Osteocyte (in vitro differentiated cells): ENCODE results near the gene D2HGDH. TPM values are rescaled to one million over a fixed set of nuclear protein-coding genes. Genes with fewer than 3 reads are reported as not detected.

ENCODE experiments used
- DNase-seq: peaks from one replicate; pipeline ENCODE4 v3.0.0; 2021; ENCODE audit warnings: mixed read lengths; ENCODE audit not compliant: unreplicated experiment; ENCODE audit errors: extremely low spot score
- H3K27ac Mint-ChIP-seq: one replicate; pipeline ENCODE4 v1.8.0; 2021; ENCODE audit warnings: mild to moderate bottlenecking, mixed read lengths; ENCODE audit not compliant: unreplicated experiment
- H3K27me3 Mint-ChIP-seq: one replicate; pipeline ENCODE4 v1.8.0; 2021; ENCODE audit warnings: mixed read lengths; ENCODE audit not compliant: unreplicated experiment
- H3K36me3 Mint-ChIP-seq: one replicate; pipeline ENCODE4 v1.8.0; 2021; ENCODE audit warnings: mixed read lengths; ENCODE audit not compliant: unreplicated experiment
- H3K4me1 Mint-ChIP-seq: one replicate; pipeline ENCODE4 v1.8.0; 2021; ENCODE audit warnings: mixed read lengths; ENCODE audit not compliant: unreplicated experiment
- H3K4me3 Mint-ChIP-seq: one replicate; pipeline ENCODE4 v1.8.0; 2021; ENCODE audit warnings: mild to moderate bottlenecking, moderate library complexity, mixed read lengths; ENCODE audit not compliant: unreplicated experiment
- H3K9me3 Mint-ChIP-seq: one replicate; pipeline ENCODE4 v1.8.0; 2021; ENCODE audit warnings: mixed read lengths; ENCODE audit not compliant: unreplicated experiment
- total RNA-seq: library from RNA; stranded (reverse); gene quantifications from 2 replicates; pipeline ENCODE4 v1.2.1, GENCODE V29; 2021
- TF ChIP-seq, protein P1 (sequence below): fragments of 200-600 bp; sonication (generic); IDR thresholded peaks from 2 replicates; pipeline ENCODE4 v1.5.0; 2021; ENCODE audit warnings: antibody characterized with exemption, mild to moderate bottlenecking, moderate library complexity

D2HGDH gene
- total RNA-seq, 1 donor from 2014 or later: 32.5 TPM

DNA sequence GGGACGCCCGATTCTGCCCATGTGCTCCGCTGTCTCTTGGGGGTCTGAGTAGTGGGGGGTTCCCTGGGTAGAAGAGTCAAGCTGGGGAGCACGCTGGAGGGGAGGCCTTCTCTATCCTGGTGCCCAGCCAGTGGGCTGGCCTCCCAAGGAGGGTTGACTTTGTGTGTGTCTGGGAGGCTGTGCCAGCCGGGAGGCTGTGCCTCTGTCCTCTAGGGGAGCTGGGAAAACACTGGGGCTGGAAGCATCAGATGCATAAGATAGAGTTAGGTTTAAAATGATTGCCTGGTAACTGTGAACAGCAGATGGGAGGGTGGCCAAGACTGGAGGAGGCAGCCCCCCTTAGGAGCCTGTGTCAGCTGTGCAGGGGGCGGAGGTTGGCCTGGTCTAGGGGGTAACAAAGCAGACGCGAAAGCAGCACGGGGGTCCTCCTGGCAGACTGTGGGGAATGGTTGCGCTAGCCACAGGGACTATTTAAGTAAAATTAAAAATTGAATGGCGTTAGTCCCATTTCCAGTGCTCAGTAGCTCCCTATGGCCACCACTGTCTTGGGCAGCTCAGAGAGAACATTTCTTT, 31.3 kb upstream of the D2HGDH start:
- peaks cover 5% of the 10 kb centered on the region for H3K9me3 Mint-ChIP-seq
- no peak for DNase-seq
- TF ChIP-seq, protein P1, sequence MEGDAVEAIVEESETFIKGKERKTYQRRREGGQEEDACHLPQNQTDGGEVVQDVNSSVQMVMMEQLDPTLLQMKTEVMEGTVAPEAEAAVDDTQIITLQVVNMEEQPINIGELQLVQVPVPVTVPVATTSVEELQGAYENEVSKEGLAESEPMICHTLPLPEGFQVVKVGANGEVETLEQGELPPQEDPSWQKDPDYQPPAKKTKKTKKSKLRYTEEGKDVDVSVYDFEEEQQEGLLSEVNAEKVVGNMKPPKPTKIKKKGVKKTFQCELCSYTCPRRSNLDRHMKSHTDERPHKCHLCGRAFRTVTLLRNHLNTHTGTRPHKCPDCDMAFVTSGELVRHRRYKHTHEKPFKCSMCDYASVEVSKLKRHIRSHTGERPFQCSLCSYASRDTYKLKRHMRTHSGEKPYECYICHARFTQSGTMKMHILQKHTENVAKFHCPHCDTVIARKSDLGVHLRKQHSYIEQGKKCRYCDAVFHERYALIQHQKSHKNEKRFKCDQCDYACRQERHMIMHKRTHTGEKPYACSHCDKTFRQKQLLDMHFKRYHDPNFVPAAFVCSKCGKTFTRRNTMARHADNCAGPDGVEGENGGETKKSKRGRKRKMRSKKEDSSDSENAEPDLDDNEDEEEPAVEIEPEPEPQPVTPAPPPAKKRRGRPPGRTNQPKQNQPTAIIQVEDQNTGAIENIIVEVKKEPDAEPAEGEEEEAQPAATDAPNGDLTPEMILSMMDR: no peak
- H3K27me3 Mint-ChIP-seq: no peaks in the 10 kb centered on the region
- peaks cover 15% of the 10 kb centered on the region for H3K4me1 Mint-ChIP-seq
- peaks cover 16% of the 10 kb centered on the region for H3K36me3 Mint-ChIP-seq
- H3K27ac Mint-ChIP-seq: peak overlapping the region; percentile 79
- H3K4me3 Mint-ChIP-seq: peak overlapping the region; percentile 87

DNA sequence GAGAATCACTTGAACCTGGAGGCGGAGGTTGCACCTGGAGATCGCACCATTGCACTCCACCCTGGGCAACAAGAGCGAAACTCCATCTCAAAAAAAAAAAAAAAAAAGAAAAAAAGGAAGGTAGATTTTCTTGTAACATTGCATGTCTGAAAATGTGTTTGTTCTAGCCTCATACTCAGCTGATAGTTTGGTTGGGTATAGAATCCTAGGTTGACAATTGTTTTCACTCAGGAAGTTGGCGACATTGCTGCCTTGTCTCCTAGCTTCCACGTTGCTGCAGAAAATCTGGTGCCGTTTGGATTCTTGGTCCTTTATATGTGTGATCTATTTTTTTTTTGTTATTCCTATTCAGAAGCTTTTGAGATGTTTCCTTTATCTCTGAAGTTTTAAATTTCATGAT, 27.9 kb upstream of the D2HGDH start:
- Mint-ChIP-seq H3K4me3 (no peak overlapping the region), H3K27me3 (no peaks in the 10 kb centered on the region), H3K27ac (no peak overlapping the region), H3K9me3 (peaks cover 5% of the 10 kb centered on the region), H3K36me3 (peaks cover 36% of the 10 kb centered on the region), H3K4me1 (peaks cover 5% of the 10 kb centered on the region)
- DNase-seq: no peak
- TF ChIP-seq, protein P1: no peak

DNA sequence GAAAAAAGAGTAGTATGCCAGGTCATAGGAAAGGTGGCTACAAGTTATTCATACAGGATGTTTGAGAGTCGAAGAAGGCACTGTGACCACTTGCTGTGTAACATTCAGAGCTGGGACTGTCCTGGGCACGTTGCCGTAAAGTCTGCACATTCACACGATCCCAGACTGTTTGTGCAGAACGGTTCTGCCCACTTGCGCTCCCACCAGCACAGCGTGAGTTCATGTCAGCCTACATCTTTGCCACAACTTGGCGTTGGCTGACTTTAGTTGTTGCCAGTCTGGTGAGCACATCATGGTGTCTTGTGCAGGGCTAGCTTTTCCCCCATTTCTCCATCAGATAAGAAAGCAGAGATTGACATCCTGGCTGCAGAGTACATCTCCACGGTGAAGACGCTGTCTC, 25.6 kb upstream of the D2HGDH start:
- TF ChIP-seq, protein P1: no peak
- Mint-ChIP-seq H3K27ac (no peak overlapping the region), H3K27me3 (no peaks in the 10 kb centered on the region), H3K36me3 (peaks cover 53% of the 10 kb centered on the region), H3K4me1 (no peaks in the 10 kb centered on the region), H3K9me3 (peaks cover 5% of the 10 kb centered on the region), H3K4me3 (no peak overlapping the region)
- DNase-seq: no peak

DNA sequence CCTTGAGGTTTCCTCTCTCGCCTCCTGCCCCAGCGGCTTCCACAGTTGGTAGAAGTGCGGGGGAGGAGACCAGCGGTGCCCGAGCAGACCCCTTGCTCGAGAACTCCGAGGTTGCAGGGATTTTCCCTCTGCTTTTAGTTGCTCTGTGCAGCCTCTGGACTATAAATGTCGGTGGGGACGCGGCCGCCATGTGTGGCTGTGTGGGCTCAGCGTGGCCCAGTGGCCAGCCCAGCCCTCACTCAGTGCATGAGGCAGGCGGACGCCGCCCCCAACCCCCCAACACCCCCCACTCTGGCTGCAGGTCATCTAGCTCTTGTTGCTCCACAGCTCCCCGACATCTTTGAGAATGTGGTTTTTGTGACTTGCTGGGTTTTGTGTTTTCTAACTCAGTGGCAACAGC, 15.3 kb upstream of the D2HGDH start:
- Mint-ChIP-seq H3K27me3 (no peaks in the 10 kb centered on the region), H3K9me3 (peaks cover 6% of the 10 kb centered on the region), H3K27ac (no peak overlapping the region), H3K4me3 (no peak overlapping the region), H3K36me3 (peaks cover 33% of the 10 kb centered on the region), H3K4me1 (no peaks in the 10 kb centered on the region)
- TF ChIP-seq, protein P1: no peak
- DNase-seq: no peak

DNA sequence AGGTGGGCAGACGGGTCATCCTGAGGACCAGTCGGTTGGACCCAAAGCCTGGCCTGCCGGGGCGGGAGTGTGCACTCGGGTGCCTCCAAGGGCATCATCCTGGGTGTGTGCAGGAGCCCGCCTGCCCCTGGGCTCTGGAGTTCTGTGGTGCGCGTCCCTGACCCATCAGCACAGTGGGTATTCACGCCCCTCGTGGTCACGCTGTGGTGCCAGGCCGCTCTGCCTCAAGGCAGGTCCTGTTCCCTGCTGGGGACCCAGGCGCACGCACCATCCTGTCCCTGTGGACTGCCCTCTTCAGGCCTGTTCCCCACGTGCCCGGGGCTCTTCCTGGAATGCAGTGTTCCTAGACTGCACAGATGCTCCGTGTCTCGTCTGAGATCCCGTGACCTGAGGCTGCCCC, 14.3 kb upstream of the D2HGDH start:
- Mint-ChIP-seq H3K4me1 (no peaks in the 10 kb centered on the region), H3K9me3 (no peaks in the 10 kb centered on the region), H3K4me3 (no peak overlapping the region), H3K27ac (no peak overlapping the region), H3K27me3 (no peaks in the 10 kb centered on the region), H3K36me3 (peaks cover 26% of the 10 kb centered on the region)
- DNase-seq: no peak
- TF ChIP-seq, protein P1: no peak
